Measurements from ENCODE around the gene HDLBP.

HDLBP gene

GRCh38 chr2:241225545-241225944 lies 89.9 kb downstream of the HDLBP start:
- H3K27ac ChIP-seq (ENCODE audit: low read length) = no peak overlapping the region
- H3K79me2 ChIP-seq (ENCODE audit: low read length) = no peaks in the 10 kb centered on the region
- H3K4me3 ChIP-seq (ENCODE audit: low read length) = no peak overlapping the region
- no peak for TF ChIP-seq CTCF (IDR thresholded peaks at IDR 0.05; ENCODE audit: low read depth, low read length)
- peaks cover 21% of the 10 kb centered on the region for H3K36me3 ChIP-seq (replicated peaks; ENCODE audit: low read depth, low read length)
- H3K9me3 ChIP-seq (ENCODE audit: insufficient read depth, low read length) = no peaks in the 10 kb centered on the region
- no peaks in the 10 kb centered on the region for H4K20me1 ChIP-seq (ENCODE audit: insufficient read depth, low read length)
- H3K9ac ChIP-seq (ENCODE audit: low read length) = no peak overlapping the region
- H3K4me1 ChIP-seq (ENCODE audit: low read length) = no peaks in the 10 kb centered on the region
- no peak overlapping the region for H3K4me2 ChIP-seq (ENCODE audit: low read length)
- H2AFZ ChIP-seq (ENCODE audit: low read depth, low read length) = no peak overlapping the region
- H3K27me3 ChIP-seq (ENCODE audit: low read depth, low read length) = no peaks in the 10 kb centered on the region

GRCh38 chr2:241224851-241225438 lies 90.5 kb downstream of the HDLBP start:
- no peaks in the 10 kb centered on the region for H4K20me1 ChIP-seq (ENCODE audit: insufficient read depth, low read length)
- H3K4me1 ChIP-seq (ENCODE audit: low read length) = no peaks in the 10 kb centered on the region
- no peaks in the 10 kb centered on the region for H3K27me3 ChIP-seq (ENCODE audit: low read depth, low read length)
- H2AFZ ChIP-seq (ENCODE audit: low read depth, low read length) = no peak overlapping the region
- TF ChIP-seq CTCF (IDR thresholded peaks at IDR 0.05; ENCODE audit: low read depth, low read length) (no peak), EZH2phosphoT487 (IDR thresholded peaks at IDR 0.05; ENCODE audit: low read depth) (no peak)
- H3K4me2 ChIP-seq (ENCODE audit: low read length) = no peak overlapping the region
- H3K36me3 ChIP-seq (replicated peaks; ENCODE audit: low read depth, low read length) = peaks cover 17% of the 10 kb centered on the region
- H3K9me3 ChIP-seq (ENCODE audit: insufficient read depth, low read length) = no peaks in the 10 kb centered on the region
- no peak overlapping the region for H3K27ac ChIP-seq (ENCODE audit: low read length)
- no peak overlapping the region for H3K9ac ChIP-seq (ENCODE audit: low read length)
- no peak overlapping the region for H3K4me3 ChIP-seq (ENCODE audit: low read length)
- no peaks in the 10 kb centered on the region for H3K79me2 ChIP-seq (ENCODE audit: low read length)

GRCh38 chr2:241224018-241224850 lies 91.2 kb downstream of the HDLBP start:
- Histone ChIP-seq H3K36me3 (replicated peaks; ENCODE audit: low read depth, low read length) (peaks cover 17% of the 10 kb centered on the region), H3K79me2 (ENCODE audit: low read length) (no peaks in the 10 kb centered on the region), H3K27ac (ENCODE audit: low read length) (no peak overlapping the region), H3K9ac (ENCODE audit: low read length) (no peak overlapping the region), H3K9me3 (ENCODE audit: insufficient read depth, low read length) (no peaks in the 10 kb centered on the region), H2AFZ (ENCODE audit: low read depth, low read length) (no peak overlapping the region), H3K4me1 (ENCODE audit: low read length) (no peaks in the 10 kb centered on the region), H3K27me3 (ENCODE audit: low read depth, low read length) (no peaks in the 10 kb centered on the region), H3K4me2 (ENCODE audit: low read length) (no peak overlapping the region), H4K20me1 (ENCODE audit: insufficient read depth, low read length) (no peaks in the 10 kb centered on the region), H3K4me3 (ENCODE audit: low read length) (no peak overlapping the region)
- TF ChIP-seq EZH2phosphoT487 (IDR thresholded peaks at IDR 0.05; ENCODE audit: low read depth) = no peak
- TF ChIP-seq CTCF (IDR thresholded peaks at IDR 0.05; ENCODE audit: low read depth, low read length) = no peak

GRCh38 chr2:241223211-241224017 lies 92.1 kb downstream of the HDLBP start:
- TF ChIP-seq CTCF (IDR thresholded peaks at IDR 0.05; ENCODE audit: low read depth, low read length) (no peak), EZH2phosphoT487 (IDR thresholded peaks at IDR 0.05; ENCODE audit: low read depth) (no peak)
- H3K27me3 ChIP-seq (ENCODE audit: low read depth, low read length) = no peaks in the 10 kb centered on the region
- H3K27ac ChIP-seq (ENCODE audit: low read length) = no peak overlapping the region
- peaks cover 13% of the 10 kb centered on the region for H3K36me3 ChIP-seq (replicated peaks; ENCODE audit: low read depth, low read length)
- H3K79me2 ChIP-seq (ENCODE audit: low read length) = no peaks in the 10 kb centered on the region
- H4K20me1 ChIP-seq (ENCODE audit: insufficient read depth, low read length) = no peaks in the 10 kb centered on the region
- H3K4me2 ChIP-seq (ENCODE audit: low read length) = no peak overlapping the region
- no peaks in the 10 kb centered on the region for H3K9me3 ChIP-seq (ENCODE audit: insufficient read depth, low read length)
- H2AFZ ChIP-seq (ENCODE audit: low read depth, low read length) = no peak overlapping the region
- H3K4me1 ChIP-seq (ENCODE audit: low read length) = no peaks in the 10 kb centered on the region
- no peak overlapping the region for H3K9ac ChIP-seq (ENCODE audit: low read length)
- no peak overlapping the region for H3K4me3 ChIP-seq (ENCODE audit: low read length)

Measured in OCI-LY3 (cell line).